HG02981 (cell line): ENCODE results near the gene KCNIP3.
"Not testable (repeated sequence)": the region's sequence is repeated elsewhere in the genome, so short reads cannot be mapped to it uniquely, and the experiment has no call there.

Source experiments
- ATAC-seq: cut with Tn5 transposase; IDR thresholded peaks from one replicate; pipeline ENCODE4 v1.9.1; 2021; ENCODE audit warnings: mild to moderate bottlenecking, moderate library complexity; ENCODE audit not compliant: unreplicated experiment

The KCNIP3 gene

DNA sequence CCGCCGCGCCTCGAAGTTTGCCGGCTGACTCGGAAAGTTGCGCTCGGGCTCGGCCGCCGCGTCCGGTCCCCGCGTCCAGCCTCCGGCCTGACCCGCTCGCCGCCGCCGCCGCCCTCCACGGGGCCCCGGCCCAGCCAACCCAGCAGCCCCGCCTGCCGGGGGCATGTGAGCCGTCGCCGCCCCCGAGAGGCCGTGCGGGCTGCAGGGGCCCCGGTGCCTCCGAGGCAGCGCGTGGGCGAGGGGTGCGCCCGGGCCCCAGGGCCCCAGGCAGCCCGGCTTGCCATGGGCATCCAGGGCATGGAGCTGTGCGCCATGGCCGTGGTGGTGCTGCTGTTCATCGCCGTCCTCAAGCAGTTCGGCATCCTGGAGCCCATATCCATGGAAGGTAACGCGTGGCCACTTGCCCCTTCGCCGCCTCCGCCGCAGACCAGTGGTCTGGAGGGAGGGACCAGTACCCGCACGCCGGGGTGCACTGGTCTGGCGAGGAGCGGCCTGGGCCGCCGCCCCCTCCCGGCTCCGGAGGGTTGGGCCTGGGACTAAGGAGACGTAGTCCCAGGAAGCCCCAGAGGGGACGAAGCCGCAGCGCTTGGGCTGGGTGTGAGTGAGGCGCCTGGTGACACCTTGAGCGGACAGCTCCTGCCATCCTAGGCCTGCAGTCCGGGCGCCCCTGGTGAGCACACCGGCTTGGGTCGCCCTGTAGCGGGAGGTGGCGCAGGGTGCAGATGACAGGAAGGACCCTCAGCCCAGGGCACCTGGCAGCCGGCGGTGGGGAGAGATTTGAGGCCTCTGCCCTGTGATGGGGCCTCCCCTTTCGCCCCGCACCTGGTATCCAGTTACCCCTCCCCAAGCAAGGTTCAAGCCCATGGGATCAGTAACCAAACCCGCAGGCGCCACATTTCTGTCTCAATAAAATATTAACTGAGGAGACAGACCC is 49.9 kb downstream of the KCNIP3 start:
- ATAC-seq = no peak

GRCh38 chr2:95347681-95348608 is 50.8 kb downstream of the KCNIP3 start:
- ATAC-seq = no peak

DNA sequence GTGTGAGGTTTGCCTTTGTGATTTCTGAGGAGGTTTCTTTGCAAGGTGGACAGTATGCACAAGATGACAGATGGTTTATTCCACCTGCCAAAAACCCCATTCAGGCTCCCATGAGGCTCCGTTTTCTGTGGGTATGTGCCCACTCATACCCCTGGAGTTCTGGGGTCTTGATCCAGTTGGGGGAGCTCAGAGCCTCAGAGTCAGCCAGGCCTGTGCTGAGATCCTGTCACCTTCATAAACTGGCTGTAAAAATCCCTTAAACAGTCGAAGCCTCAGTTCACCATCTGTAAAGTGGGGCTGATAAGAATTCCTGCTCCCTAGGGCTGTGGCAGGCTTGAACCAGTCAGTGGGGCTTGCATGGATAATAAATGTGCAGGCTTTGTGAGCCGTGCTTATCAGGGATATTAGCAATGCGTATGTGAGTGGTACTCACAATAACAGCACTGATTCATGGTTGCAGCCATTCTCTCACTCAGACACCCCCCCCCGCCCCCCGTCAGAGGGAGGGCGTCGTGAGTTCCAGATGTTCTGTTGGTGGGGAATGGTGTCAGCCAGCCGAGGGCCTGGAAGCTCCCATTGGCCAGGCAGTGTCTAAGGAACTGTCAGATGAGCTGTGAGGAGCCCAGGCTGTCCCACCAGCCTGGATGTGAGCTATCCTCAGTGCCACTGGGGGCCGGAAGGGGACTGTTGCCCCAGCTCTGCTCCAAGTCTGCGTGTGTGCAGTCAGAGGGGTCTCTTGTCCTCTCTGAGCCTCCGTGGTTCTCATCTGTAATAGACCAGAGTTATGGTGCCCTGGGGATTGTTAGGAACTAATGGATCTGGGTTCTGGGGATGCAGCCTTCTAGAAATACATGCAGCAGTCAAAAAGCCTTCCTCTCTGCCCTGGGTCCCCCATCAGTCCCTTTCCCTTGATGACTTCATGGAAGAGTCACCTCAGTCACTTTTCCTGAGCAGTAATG is 51.7 kb downstream of the KCNIP3 start:
- ATAC-seq = no peak

DNA sequence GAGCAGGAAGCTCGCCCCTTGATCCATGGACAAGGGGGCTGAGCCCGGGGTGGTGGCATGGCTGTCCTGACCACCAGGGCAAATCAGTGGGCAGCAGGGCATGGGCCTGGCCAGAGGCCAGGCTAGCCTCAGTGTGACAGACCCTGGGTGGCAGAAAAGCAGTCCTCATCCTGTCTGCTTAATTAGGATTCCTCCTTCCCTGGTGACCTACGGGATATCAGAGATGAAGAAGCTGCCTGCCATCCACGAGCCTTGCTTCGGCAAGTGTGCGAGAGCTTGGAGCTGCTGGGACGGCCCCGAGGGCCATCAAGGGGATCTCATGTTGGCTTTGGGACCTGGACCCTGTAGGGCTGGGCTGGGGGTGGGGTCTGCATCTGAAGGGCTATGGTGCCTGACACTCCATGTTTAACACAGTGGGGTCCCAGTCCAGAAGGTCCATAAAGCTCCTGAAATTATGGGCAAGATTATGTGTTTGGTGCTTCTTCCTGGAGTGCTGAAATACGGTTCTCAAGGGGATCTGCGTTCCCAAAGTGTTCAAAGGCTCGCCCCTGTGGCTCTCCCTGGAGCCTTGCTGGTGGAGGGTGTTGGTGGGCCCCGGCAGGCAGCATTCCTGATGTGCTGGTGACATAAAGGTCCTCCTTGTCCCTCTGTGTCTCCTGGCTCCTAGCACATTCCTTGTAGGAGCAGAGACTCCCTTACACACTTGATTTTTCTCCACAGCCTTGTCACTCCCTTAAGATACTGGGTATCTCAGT is 52.6 kb downstream of the KCNIP3 start:
- ATAC-seq = no peak

DNA sequence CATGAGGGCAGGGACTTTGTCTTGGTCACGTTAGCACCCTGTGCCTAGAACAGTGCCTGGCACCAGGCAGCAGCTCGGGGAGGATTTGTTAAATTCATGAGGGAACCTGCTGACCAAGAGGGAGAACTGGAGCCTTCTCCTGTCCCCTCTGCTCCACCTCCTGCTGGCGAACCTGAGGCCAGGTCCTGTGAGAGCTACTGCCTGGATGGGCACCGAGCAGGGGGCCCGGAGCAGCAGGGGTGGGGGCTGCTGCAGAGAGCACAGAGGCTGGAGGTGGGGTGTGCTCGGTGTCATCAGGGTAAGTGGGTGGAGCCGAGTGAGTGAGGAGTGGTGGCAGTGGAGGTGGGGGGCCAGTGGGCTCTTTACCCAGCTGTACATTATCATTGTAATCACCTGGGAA is 53.2 kb downstream of the KCNIP3 start:
- ATAC-seq = no peak

DNA sequence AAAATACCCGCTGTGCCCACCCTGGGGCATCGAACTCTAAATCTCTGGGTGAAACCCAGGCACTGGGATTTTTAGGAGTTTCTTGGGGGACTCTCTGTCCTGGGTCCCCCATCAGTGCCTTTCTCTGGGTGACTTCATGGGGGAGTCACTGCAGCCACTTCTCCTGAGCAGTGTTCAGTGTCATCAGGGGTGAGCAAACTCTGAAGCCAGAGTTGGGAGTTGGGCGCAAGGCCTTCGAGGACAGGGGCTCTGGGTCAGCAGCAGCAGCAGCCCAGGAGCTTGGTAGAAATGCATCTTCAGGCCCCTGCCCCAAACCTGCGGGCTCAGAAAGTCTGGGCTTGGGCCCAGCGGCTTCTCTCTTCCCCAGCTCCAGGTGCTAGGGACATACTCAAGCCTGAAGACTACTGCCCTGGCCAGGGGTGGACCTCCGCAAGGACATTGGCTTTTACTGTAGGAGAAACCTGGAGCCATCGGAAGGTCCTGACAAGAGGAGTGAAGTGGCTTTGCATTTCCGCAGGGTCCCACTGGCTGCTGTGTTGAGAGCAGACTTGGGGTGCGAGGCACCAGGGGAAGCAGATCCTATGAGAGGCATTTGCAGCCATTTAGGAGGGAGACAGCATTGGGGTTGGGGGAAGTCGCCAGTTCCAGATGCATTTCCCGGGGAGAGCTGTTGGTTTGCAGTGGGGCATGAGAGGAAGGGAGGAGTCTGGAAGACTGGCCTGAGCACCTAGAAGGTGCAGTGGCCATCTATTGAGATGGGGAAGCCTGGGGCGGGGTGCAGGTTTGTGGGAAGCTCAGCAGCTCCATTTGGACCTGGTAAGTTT is 53.8 kb downstream of the KCNIP3 start:
- no peak for ATAC-seq

DNA sequence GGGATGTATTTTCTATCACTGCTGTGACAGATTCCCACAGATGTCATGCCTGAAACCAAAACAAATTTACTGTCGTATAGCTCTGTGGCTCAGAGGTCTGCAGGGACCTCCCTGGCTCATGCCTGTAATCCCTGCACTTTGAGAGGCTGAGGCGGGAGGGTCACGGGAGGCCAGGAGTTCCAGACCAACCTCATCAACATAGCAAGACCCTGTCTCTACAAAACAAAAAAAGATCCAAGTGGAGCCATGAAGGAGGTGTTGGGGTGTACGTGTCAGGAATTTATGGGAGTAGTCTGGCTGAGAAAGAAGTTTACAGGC is 54.4 kb downstream of the KCNIP3 start:
- ATAC-seq = no peak

- no peak for ATAC-seq
Observed at GRCh38 chr2:95352310-95353054, 55.3 kb downstream of the KCNIP3 start.

- no peak for ATAC-seq
Observed at GRCh38 chr2:95353055-95353575, 56.0 kb downstream of the KCNIP3 start.

DNA sequence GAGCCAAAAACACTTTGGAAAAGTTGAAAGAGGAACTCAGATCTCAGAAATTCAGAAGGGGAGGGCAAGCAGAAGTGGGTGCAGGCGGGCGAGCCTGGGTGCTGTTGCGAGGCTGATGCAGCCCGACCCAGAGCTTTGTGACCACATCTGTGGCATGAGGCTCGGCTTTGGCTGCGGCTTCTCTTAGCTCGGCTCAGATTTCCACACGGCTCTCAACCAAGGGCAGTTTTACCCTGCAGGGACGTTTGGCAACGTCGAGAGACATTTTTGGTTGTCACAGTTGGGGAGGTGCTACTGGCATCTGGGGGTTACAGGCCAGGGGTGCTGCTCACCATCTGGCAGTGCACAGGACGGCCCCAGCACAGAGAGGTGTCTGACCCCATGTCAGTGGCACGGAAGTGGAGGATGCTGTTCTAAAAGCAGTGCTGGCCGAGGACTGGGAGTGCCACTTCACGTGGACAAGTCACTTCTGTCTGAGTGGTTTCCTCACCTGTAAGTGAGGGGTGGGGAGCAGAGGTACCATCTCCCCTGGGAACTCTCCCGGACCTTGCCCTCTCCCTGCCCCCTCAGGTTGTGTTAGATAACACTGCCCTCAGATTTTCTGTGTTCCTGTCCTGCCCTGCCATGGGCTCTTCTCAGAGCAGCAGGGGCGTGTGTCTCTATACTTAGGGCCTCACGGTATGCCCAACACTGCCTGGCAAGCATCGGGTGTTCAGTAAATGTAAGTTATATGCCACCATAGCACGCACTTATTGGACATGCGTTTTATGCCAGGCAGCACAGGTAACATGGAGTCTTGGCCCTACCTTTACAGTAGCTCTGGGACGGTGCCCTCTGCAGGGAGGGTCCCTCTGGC is 56.7 kb downstream of the KCNIP3 start:
- ATAC-seq = no peak

DNA sequence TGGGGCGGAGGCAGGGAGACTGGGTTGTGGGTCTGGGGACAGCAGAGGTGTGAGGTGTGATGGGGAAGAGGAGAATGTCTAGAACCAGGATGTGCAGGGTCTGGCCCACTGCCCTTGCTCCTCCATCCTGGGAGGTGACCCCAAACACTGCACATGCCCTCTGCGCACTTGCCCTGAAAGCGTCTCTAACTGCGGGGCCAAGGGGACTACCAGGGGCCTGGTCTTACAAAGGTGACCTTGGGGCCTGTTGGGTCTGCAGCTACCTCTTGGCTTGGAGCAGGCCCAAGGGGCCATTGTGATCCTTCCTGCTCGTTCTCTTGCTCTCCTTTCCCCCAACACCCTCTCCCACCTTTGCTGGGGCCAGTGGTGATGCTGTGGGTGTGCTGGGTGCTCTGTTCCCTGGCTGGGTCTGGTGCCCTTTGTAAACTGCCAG is 57.3 kb downstream of the KCNIP3 start:
- ATAC-seq = no peak

DNA sequence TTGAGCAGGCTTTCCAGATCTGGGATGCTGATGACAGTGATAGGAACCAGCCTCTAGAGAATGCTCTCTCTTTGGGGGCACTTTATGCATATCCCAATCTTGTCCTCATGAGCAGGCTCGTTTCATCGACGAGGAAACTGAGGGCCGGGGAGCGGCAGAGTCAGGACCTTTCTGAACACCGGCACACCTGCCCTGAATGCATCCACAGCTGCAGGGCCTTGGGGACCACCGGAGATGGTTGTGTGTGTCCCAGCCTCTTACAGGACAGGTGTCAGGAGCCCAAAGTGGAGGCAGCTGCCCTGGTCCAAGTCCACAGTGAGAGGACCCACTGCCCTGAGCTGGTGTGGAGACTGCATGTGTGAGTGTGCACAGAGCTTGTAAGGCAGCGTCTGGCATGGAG is 57.8 kb downstream of the KCNIP3 start:
- no peak for ATAC-seq

- not testable (repeated sequence) for ATAC-seq
Observed at GRCh38 chr2:95355486-95355885, 58.3 kb downstream of the KCNIP3 start.

GRCh38 chr2:95356821-95357700 is 59.9 kb downstream of the KCNIP3 start:
- ATAC-seq = no peak

DNA sequence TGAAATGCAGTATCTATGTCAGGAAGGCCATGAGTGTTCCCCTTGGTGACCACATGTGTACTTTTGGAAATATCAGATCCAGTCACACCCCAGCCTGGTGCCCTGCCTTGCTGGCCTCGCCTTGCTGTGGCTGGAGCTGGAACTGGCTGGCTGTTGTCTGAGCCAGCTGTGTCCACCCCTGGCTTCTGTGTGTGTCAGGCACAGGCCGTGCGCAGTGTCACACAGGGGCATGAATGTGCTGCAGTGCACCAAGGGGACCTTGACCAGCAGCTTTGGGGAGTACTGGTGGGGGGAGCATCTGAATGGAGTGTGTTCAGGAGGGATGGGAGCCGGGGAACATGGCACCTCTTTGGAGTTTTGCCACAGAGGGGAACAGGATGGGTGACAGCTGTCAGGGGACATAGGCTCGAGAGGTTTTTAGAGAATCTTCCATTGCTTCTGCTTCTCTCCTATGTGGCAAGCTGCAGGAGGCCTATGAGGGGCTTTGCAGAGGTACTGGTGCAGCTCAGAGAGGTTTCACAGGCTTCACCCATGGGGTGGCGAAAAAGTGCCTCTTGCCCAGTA is 60.7 kb downstream of the KCNIP3 start:
- no peak for ATAC-seq

GRCh38 chr2:95359031-95359430 is 61.9 kb downstream of the KCNIP3 start:
- no peak for ATAC-seq
